HepG2 (cell line): ENCODE measurements around the gene UTP15. TPM values are rescaled to one million over a fixed set of nuclear protein-coding genes. Genes with fewer than 3 reads are reported as not detected.

Experiments used
- FOXM1 ChIP-seq: sonication (generic); formaldehyde crosslinking; IDR thresholded peaks from 2 replicates; pipeline ENCODE4 v1.5.0; 2020; ENCODE audit warnings: missing genetic modification reagents
- GFI1 ChIP-seq: sonication (generic); formaldehyde crosslinking; IDR thresholded peaks from 2 replicates; pipeline ENCODE4 v1.5.0; 2020; ENCODE audit warnings: missing genetic modification reagents, mild to moderate bottlenecking, borderline replicate concordance
- HHEX ChIP-seq: IDR thresholded peaks from 2 replicates; pipeline ENCODE4 v1.6.1; 2016; ENCODE audit warnings: control low read depth
- JUNB ChIP-seq: sonication (generic); formaldehyde crosslinking; IDR thresholded peaks from 2 replicates; pipeline ENCODE4 v1.8.0; 2022; ENCODE audit warnings: missing genetic modification reagents, mild to moderate bottlenecking, borderline replicate concordance
- KLF6 ChIP-seq: IDR thresholded peaks from 2 replicates; pipeline ENCODE4 v1.8.0; 2016; ENCODE audit warnings: missing biosample characterization, missing genetic modification reagents
- PRDM4 ChIP-seq: sonication (generic); formaldehyde crosslinking; IDR thresholded peaks from 2 replicates; pipeline ENCODE4 v1.9.0; 2021; ENCODE audit warnings: missing genetic modification reagents, borderline replicate concordance
- SRSF9 ChIP-seq: fragments of 200-400 bp; formaldehyde crosslinking; IDR thresholded peaks from 2 replicates; pipeline ENCODE4 v1.6.1; 2018; ENCODE audit warnings: borderline replicate concordance, mild to moderate bottlenecking, low read depth, low read length; ENCODE audit not compliant: insufficient read depth, poor library complexity, severe bottlenecking
- TBX3 ChIP-seq: fragments of 450-650 bp; IDR thresholded peaks from 2 replicates; pipeline ENCODE4 v1.6.1; 2017; ENCODE audit warnings: antibody characterized with exemption, mild to moderate bottlenecking, inconsistent platforms, borderline replicate concordance
- TOE1 ChIP-seq: sonication (generic); formaldehyde crosslinking; IDR thresholded peaks from 2 replicates; pipeline ENCODE4 v1.4.0; 2020; ENCODE audit warnings: mild to moderate bottlenecking, missing genetic modification reagents
- ZEB1 ChIP-seq: IDR thresholded peaks from 2 replicates; pipeline ENCODE4 v1.6.1; 2012; ENCODE audit warnings: mild to moderate bottlenecking, low read depth, inconsistent platforms; ENCODE audit not compliant: insufficient replicate concordance
- ZFP90 ChIP-seq: sonication (generic); formaldehyde crosslinking; IDR thresholded peaks from 2 replicates; pipeline ENCODE4 v1.8.0; 2022; ENCODE audit warnings: missing genetic modification reagents, mild to moderate bottlenecking, inconsistent platforms, borderline replicate concordance
- ZMYM2 ChIP-seq: sonication (generic); formaldehyde crosslinking; IDR thresholded peaks from 2 replicates; pipeline ENCODE4 v1.8.0; 2022; ENCODE audit warnings: mild to moderate bottlenecking, missing genetic modification reagents
- ZNF121 ChIP-seq: sonication (generic); formaldehyde crosslinking; IDR thresholded peaks from 2 replicates; pipeline ENCODE4 v1.5.0; 2020; ENCODE audit warnings: mild to moderate bottlenecking, missing genetic modification reagents
- ZNF205 ChIP-seq: IDR thresholded peaks from 2 replicates; pipeline ENCODE4 v1.6.1; 2018; ENCODE audit warnings: missing biosample characterization, missing genetic modification reagents
- ZNF572 ChIP-seq: sonication (generic); formaldehyde crosslinking; IDR thresholded peaks from 2 replicates; pipeline ENCODE4 v1.5.1; 2020; ENCODE audit warnings: mild to moderate bottlenecking, missing genetic modification reagents
- polyA plus RNA-seq, 8 experiments: library from polyadenylated mRNA; depleted of rRNA in 3 of 8; stranded (reverse) in 7 of 8; unstranded in 1 of 8; fragments of >200 nt; fragmentation: Illumina TruSeq in 4 of 8; extraction: Trizol in 4 of 8; gene quantifications; 2 replicates each; pipeline versions ENCODE4 v1.2.1 to v1.2.3, GENCODE V29; 2011 to 2016; ENCODE audit warnings: low read depth in 4 of 8, missing spikeins in 1 of 8, mixed read lengths in 1 of 8; ENCODE audit not compliant: insufficient read depth in 1 of 8
- total RNA-seq, 5 experiments: library from RNA; depleted of rRNA; stranded (reverse); fragments of >200 nt; fragmentation: Illumina TruSeq; extraction: Trizol; gene quantifications; 2 replicates each; pipeline ENCODE4 v1.2.3, GENCODE V29; 2016; ENCODE audit warnings: low read depth in 1 of 5
- TF ChIP-seq, protein P1 (sequence below): IDR thresholded peaks from 2 replicates; pipeline ENCODE4 v1.6.1; 2016
- TF ChIP-seq, protein P2 (sequence below): sonication (generic); formaldehyde crosslinking; conservative IDR thresholded peaks from 2 replicates; pipeline ENCODE4 v1.5.0; 2020; ENCODE audit warnings: missing genetic modification reagents
- TF ChIP-seq, protein P3 (sequence below): sonication (generic); formaldehyde crosslinking; IDR thresholded peaks from 2 replicates; pipeline ENCODE4 v1.5.0; 2020; ENCODE audit warnings: mild to moderate bottlenecking, missing genetic modification reagents, moderate library complexity

UTP15 gene
- total and polyA plus RNA-seq, 2 of the 13 experiments (the other 11 are each of a cell fraction or from before 2014, with no cell fraction given), result 7.3 to 35.8 TPM

GRCh38 chr5:73544429-73545402 is 20.8 kb upstream of the UTP15 start (continued):
- no peak for TF ChIP-seq PRDM4
- TF ChIP-seq SRSF9, result no peak
- no peak for TF ChIP-seq ZFP90 (CRISPR knock-in tag)
- TF ChIP-seq, protein P1, sequence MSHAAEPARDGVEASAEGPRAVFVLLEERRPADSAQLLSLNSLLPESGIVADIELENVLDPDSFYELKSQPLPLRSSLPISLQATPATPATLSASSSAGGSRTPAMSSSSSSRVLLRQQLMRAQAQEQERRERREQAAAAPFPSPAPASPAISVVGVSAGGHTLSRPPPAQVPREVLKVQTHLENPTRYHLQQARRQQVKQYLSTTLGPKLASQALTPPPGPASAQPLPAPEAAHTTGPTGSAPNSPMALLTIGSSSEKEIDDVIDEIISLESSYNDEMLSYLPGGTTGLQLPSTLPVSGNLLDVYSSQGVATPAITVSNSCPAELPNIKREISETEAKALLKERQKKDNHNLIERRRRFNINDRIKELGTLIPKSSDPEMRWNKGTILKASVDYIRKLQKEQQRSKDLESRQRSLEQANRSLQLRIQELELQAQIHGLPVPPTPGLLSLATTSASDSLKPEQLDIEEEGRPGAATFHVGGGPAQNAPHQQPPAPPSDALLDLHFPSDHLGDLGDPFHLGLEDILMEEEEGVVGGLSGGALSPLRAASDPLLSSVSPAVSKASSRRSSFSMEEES, result peak; percentile 100
- no peak for TF ChIP-seq FOXM1 (CRISPR knock-in tag)
- TF ChIP-seq HHEX (CRISPR knock-in tag), result peak; percentile 84
- TF ChIP-seq GFI1 (CRISPR knock-in tag), result peak; percentile 94
- TF ChIP-seq JUNB (CRISPR knock-in tag), result no peak; the same call in 1 of the 2 replicates
- TF ChIP-seq ZMYM2 (CRISPR knock-in tag), result 0 out of 2 replicates have a peak, but pooled peaks have one; percentile 67
- TF ChIP-seq, protein P2, sequence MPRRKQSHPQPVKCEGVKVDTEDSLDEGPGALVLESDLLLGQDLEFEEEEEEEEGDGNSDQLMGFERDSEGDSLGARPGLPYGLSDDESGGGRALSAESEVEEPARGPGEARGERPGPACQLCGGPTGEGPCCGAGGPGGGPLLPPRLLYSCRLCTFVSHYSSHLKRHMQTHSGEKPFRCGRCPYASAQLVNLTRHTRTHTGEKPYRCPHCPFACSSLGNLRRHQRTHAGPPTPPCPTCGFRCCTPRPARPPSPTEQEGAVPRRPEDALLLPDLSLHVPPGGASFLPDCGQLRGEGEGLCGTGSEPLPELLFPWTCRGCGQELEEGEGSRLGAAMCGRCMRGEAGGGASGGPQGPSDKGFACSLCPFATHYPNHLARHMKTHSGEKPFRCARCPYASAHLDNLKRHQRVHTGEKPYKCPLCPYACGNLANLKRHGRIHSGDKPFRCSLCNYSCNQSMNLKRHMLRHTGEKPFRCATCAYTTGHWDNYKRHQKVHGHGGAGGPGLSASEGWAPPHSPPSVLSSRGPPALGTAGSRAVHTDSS (CRISPR knock-in tag), result no peak
- TF ChIP-seq ZEB1, result peak; percentile 52
- no peak for TF ChIP-seq ZNF572 (CRISPR knock-in tag)
- TF ChIP-seq TBX3, result peak; percentile 92
- TF ChIP-seq, protein P3, sequence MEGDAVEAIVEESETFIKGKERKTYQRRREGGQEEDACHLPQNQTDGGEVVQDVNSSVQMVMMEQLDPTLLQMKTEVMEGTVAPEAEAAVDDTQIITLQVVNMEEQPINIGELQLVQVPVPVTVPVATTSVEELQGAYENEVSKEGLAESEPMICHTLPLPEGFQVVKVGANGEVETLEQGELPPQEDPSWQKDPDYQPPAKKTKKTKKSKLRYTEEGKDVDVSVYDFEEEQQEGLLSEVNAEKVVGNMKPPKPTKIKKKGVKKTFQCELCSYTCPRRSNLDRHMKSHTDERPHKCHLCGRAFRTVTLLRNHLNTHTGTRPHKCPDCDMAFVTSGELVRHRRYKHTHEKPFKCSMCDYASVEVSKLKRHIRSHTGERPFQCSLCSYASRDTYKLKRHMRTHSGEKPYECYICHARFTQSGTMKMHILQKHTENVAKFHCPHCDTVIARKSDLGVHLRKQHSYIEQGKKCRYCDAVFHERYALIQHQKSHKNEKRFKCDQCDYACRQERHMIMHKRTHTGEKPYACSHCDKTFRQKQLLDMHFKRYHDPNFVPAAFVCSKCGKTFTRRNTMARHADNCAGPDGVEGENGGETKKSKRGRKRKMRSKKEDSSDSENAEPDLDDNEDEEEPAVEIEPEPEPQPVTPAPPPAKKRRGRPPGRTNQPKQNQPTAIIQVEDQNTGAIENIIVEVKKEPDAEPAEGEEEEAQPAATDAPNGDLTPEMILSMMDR, result no peak
- peak; percentile 62; the same call in 1 of the 2 replicates for TF ChIP-seq ZNF205 (CRISPR knock-in tag)
- 0 out of 2 replicates have a peak, but pooled peaks have one; percentile 17 for TF ChIP-seq TOE1 (CRISPR knock-in tag)
- TF ChIP-seq KLF6 (CRISPR knock-in tag), result 0 out of 2 replicates have a peak, but pooled peaks have one; percentile 69
- TF ChIP-seq ZNF121 (CRISPR knock-in tag), result 0 out of 2 replicates have a peak, but pooled peaks have one; percentile 23
